Panc1 (cell line): ENCODE measurements around the gene GCN1. TPM values are rescaled to one million over a fixed set of nuclear protein-coding genes. Genes with fewer than 3 reads are reported as not detected.

ENCODE experiments used
- ATAC-seq: fragments of 200-7000 bp; cut with Tn5 transposase; 2 replicates; pipeline ENCODE4 v1.9.1; 2020; ENCODE audit warnings: mild to moderate bottlenecking, moderate library complexity
- BruUV-seq: library from RNA; stranded (reverse); fragments of 400-500 nt; replicated peaks from 2 replicates; lab custom pipeline; 2021; lab: Mats Ljungman, UMichigan
- CTCF ChIA-PET: fragments of 300-600 bp; sonication (Branson Sonifier 250); formaldehyde crosslinking; loops from one replicate; lab custom pipeline; 2022; ENCODE audit warnings: antibody characterized with exemption; lab: Charles Lee
- POLR2A ChIA-PET: fragments of 300-600 bp; sonication (Branson Sonifier 250); formaldehyde crosslinking; loops from one replicate; lab custom pipeline; 2022; ENCODE audit warnings: antibody characterized with exemption; lab: Charles Lee
- DNase-seq: peaks from one replicate; pipeline ENCODE4 v3.0.0-alpha.2; 2010; ENCODE audit warnings: low read depth, low spot score
- H3K27ac ChIP-seq: 2 replicates; pipeline ENCODE4 v1.5.1; 2011; ENCODE audit warnings: mild to moderate bottlenecking, low read length, inconsistent platforms
- H3K27me3 ChIP-seq: fragments of 200-500 bp; sonication (Bioruptor generic); 2 replicates; pipeline ENCODE4 v1.6.0; 2014; ENCODE audit warnings: low read length, inconsistent platforms; ENCODE audit not compliant: control insufficient read depth, insufficient read depth
- H3K36me3 ChIP-seq: fragments of 200-500 bp; sonication (Bioruptor generic); 2 replicates; pipeline ENCODE4 v1.5.1; 2014; ENCODE audit warnings: inconsistent platforms, mild to moderate bottlenecking, low read length, moderate library complexity; ENCODE audit not compliant: control insufficient read depth, insufficient read depth
- H3K4me1 ChIP-seq: 2 replicates; pipeline ENCODE4 v1.5.1; 2011; ENCODE audit warnings: inconsistent platforms, mild to moderate bottlenecking, low read length, moderate library complexity; ENCODE audit not compliant: control insufficient read depth, insufficient read depth
- H3K4me3 ChIP-seq, 2 experiments: 2 replicates each; pipeline ENCODE4 v1.5.1; 2011 to 2012; ENCODE audit warnings: low read depth in 2 of 2, low read length in 2 of 2, mild to moderate bottlenecking in 2 of 2, inconsistent platforms in 1 of 2, moderate library complexity in 1 of 2
- H3K9me3 ChIP-seq: fragments of 200-500 bp; sonication (Bioruptor generic); 2 replicates; pipeline ENCODE4 v1.5.1; 2014; ENCODE audit warnings: low read depth, mild to moderate bottlenecking, inconsistent platforms, low read length, moderate library complexity; ENCODE audit not compliant: control insufficient read depth, insufficient read depth
- POLR2AphosphoS5 ChIP-seq: IDR thresholded peaks from 2 replicates; pipeline ENCODE4 v1.6.1; 2012; ENCODE audit warnings: mild to moderate bottlenecking, low read depth, low read length, moderate library complexity
- SIN3A ChIP-seq: IDR thresholded peaks from 2 replicates; pipeline ENCODE4 v1.6.1; 2012; ENCODE audit warnings: low read depth, mild to moderate bottlenecking, low read length, moderate library complexity, borderline replicate concordance; ENCODE audit not compliant: insufficient read depth
- TCF7L2 ChIP-seq: IDR thresholded peaks from 2 replicates; pipeline ENCODE4 v1.6.1; 2011; ENCODE audit warnings: mild to moderate bottlenecking, low read depth, low read length, inconsistent platforms
- in situ Hi-C: cut with HindIII; loops from 2 replicates; pipeline ENCODE4 v1.10.0; 2016; ENCODE audit warnings: low sequenced_read_pairs, low pct_unique_long_range_greater_than_20kb
- intact Hi-C: fragments of 100-400 bp; cut with micrococcal nuclease; formaldehyde crosslinking; loops from one replicate; pipeline ENCODE4 v1.10.0; 2022; ENCODE audit not compliant: unreplicated experiment
- total RNA-seq: library from RNA; stranded (reverse); gene quantifications from one replicate; pipeline ENCODE4 v1.2.1, GENCODE V29; 2021; ENCODE audit not compliant: unreplicated experiment
- TF ChIP-seq, protein P1 (sequence below): fragments of 450-650 bp; IDR thresholded peaks from 2 replicates; pipeline ENCODE4 v1.5.1; 2017; ENCODE audit warnings: mild to moderate bottlenecking
- TF ChIP-seq, protein P2 (sequence below), 2 experiments: IDR thresholded peaks; 2 replicates each; pipeline ENCODE4 v1.6.1; 2011 to 2012; ENCODE audit warnings: low read depth in 2 of 2, control low read depth in 1 of 2, low read length in 1 of 2, mild to moderate bottlenecking in 1 of 2, moderate library complexity in 1 of 2; ENCODE audit not compliant: insufficient read depth in 1 of 2

Gene GCN1
- total RNA-seq, 1 experiment from 2014 or later, result 175 TPM

DNA sequence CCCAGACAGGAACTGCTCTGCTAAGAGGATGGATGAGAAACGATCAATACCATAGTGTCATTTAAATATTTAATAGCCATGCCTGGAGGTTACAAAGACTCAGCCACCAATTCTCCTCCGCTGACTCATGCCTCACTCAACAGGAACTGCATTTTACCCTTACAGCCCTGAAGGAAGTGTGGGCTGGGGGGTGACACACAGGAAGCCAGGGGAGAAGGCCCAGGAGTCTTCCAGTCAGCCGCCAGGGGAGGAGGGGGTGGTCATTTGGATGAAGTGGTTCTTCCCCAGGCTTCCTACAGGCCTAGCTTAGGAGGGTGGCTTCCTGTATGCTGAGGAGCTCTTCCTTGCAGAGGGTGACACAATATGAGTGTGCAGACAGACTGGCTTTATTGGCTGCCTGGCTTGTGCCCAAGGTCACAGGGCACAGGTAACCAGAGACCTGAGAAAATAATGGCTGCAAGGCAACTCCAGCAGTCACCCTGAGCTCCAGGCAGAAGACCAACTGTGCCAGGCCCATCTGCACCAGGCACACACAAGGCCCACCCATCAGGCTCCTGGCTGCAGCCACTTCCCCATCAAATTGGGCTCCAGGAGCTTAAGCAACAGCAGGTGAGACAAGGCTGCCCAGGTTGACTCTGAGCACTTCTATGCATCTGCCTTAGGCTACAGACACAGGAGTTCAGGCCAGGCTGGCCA lies 36.9 kb upstream of the GCN1 start:
- Histone ChIP-seq H3K4me3 (0 out of 4 replicates have a peak overlapping the region, but pooled peaks of 1 of the 2 experiments have one; percentile 9), H3K27me3 (no peaks in the 10 kb centered on the region), H3K4me1 (peaks cover 98% of the 10 kb centered on the region), H3K27ac (peak overlapping the region; percentile 100), H3K9me3 (no peaks in the 10 kb centered on the region), H3K36me3 (peaks cover 3% of the 10 kb centered on the region; the same call in 1 of the 2 replicates)
- intact Hi-C loops, result no loop called here
- ChIA-PET CTCF (interaction anchor here (0.5 to 3.2 kb wide), 4 partner anchors 16 to 1995 kb away, joined by 4 to 15 read pairs (median 9); partner anchors contain the start of genes DIABLO, PXN and RNU4-2), POLR2A (interaction anchor here (0.6 to 2.7 kb wide), 5 partner anchors 8 to 67 kb away, joined by 3 to 28 read pairs (median 8); partner anchors contain the start of genes PXN and RNU4-2)
- BruUV-seq, result no TSS peak
- peak; percentile 93 for TF ChIP-seq POLR2AphosphoS5
- peak; percentile 72; the same call in 1 of the 2 replicates for TF ChIP-seq SIN3A
- TF ChIP-seq, protein P1, sequence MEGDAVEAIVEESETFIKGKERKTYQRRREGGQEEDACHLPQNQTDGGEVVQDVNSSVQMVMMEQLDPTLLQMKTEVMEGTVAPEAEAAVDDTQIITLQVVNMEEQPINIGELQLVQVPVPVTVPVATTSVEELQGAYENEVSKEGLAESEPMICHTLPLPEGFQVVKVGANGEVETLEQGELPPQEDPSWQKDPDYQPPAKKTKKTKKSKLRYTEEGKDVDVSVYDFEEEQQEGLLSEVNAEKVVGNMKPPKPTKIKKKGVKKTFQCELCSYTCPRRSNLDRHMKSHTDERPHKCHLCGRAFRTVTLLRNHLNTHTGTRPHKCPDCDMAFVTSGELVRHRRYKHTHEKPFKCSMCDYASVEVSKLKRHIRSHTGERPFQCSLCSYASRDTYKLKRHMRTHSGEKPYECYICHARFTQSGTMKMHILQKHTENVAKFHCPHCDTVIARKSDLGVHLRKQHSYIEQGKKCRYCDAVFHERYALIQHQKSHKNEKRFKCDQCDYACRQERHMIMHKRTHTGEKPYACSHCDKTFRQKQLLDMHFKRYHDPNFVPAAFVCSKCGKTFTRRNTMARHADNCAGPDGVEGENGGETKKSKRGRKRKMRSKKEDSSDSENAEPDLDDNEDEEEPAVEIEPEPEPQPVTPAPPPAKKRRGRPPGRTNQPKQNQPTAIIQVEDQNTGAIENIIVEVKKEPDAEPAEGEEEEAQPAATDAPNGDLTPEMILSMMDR, result no peak
- DNase-seq (peak; percentile 92), ATAC-seq (peak; percentile 71)
- in situ Hi-C loops, result no loop called here

DNA sequence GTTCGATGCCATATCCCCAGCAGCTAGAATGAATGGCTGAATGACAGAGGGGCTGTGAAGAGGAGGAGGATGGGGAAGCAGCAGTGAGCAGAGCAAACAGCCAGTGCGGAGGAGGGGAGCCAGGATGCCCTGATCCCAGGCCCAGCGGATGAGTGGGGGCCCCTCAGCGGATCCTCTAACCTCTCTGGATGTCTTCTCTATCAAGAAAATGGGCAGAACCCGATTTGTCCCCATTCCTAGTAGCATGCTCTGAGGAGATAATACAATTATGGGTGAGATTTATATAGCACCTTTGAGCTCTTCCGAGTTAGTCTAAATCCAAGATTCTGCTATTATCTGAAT lies 36.4 kb upstream of the GCN1 start:
- H3K36me3 ChIP-seq, result peaks cover 5% of the 10 kb centered on the region
- in situ Hi-C loops, result no loop called here
- ATAC-seq, result no peak
- ChIA-PET CTCF (interaction anchor here (0.5 to 3.2 kb wide), 6 partner anchors 9 to 1995 kb away, joined by 3 to 15 read pairs (median 5); partner anchors contain the start of genes DIABLO, PXN and RNU4-2), POLR2A (interaction anchor here (0.6 to 2.7 kb wide), 7 partner anchors 9 to 67 kb away, joined by 3 to 28 read pairs (median 5); partner anchors contain the start of genes PXN, RNU4-2 and RPLP0)
- intact Hi-C loops, result no loop called here
- TSS peak; percentile 72 for BruUV-seq
- peaks cover 99% of the 10 kb centered on the region for H3K4me1 ChIP-seq
- no peak for TF ChIP-seq TCF7L2
- TF ChIP-seq, protein P1, result no peak
- H3K9me3 ChIP-seq, result no peaks in the 10 kb centered on the region
- DNase-seq, result no peak
- H3K27me3 ChIP-seq, result no peaks in the 10 kb centered on the region
- 0 out of 4 replicates have a peak overlapping the region, but pooled peaks of 1 of the 2 experiments have one; percentile 9 for H3K4me3 ChIP-seq
- H3K27ac ChIP-seq, result peak overlapping the region; percentile 100

DNA sequence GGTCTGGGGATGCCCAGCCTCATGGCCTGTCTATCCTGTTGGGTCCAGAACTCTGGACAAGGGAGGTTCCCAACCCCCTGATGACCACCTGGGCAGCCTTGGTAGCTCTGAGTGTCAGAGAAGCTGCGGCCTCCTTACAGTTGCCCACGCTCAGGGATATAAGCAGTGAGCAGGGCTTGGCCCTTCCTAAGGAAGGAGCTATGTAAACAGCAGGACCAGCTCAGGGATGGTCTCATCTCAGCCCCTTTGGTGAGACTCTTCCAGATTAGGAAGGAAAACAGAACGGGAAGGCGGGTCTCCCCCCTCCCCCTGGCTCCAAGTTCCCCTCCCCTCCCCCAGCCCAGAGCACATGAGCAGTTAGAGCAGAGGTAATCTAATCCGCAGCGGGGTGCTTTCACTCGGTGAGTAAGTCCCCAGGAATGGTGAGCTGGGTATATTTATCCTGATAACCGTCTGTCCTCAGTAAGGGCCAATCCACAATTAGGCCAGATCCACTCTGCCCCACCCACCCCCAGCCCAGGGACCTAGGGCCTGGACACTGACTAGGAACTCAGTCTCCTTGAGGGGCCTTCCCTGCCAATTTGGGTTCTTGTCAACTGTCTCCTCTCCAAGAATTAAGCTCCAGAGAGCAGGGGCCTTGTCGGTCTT lies 35.9 kb upstream of the GCN1 start:
- Histone ChIP-seq H3K4me3 (0 out of 4 replicates have a peak overlapping the region, but pooled peaks of 1 of the 2 experiments have one; percentile 7), H3K27me3 (no peaks in the 10 kb centered on the region), H3K36me3 (peaks cover 8% of the 10 kb centered on the region), H3K27ac (peak overlapping the region; percentile 100), H3K9me3 (no peaks in the 10 kb centered on the region), H3K4me1 (peaks cover 99% of the 10 kb centered on the region)
- ATAC-seq (peak; percentile 32), DNase-seq (no peak)
- in situ Hi-C loops, result no loop called here
- ChIA-PET POLR2A (interaction anchor here (0.5 to 2.7 kb wide), 8 partner anchors 9 to 71 kb away, joined by 3 to 28 read pairs (median 6); partner anchors contain the start of genes PXN, RNU4-2 and RPLP0), CTCF (interaction anchor here (0.5 to 3.2 kb wide), 6 partner anchors 9 to 1996 kb away, joined by 3 to 15 read pairs (median 5); partner anchors contain the start of genes DIABLO, PXN and RNU4-2)
- TF ChIP-seq POLR2AphosphoS5 (peak; percentile 14; the same call in 1 of the 2 replicates), SIN3A (no peak), TCF7L2 (no peak)
- TF ChIP-seq, protein P2, sequence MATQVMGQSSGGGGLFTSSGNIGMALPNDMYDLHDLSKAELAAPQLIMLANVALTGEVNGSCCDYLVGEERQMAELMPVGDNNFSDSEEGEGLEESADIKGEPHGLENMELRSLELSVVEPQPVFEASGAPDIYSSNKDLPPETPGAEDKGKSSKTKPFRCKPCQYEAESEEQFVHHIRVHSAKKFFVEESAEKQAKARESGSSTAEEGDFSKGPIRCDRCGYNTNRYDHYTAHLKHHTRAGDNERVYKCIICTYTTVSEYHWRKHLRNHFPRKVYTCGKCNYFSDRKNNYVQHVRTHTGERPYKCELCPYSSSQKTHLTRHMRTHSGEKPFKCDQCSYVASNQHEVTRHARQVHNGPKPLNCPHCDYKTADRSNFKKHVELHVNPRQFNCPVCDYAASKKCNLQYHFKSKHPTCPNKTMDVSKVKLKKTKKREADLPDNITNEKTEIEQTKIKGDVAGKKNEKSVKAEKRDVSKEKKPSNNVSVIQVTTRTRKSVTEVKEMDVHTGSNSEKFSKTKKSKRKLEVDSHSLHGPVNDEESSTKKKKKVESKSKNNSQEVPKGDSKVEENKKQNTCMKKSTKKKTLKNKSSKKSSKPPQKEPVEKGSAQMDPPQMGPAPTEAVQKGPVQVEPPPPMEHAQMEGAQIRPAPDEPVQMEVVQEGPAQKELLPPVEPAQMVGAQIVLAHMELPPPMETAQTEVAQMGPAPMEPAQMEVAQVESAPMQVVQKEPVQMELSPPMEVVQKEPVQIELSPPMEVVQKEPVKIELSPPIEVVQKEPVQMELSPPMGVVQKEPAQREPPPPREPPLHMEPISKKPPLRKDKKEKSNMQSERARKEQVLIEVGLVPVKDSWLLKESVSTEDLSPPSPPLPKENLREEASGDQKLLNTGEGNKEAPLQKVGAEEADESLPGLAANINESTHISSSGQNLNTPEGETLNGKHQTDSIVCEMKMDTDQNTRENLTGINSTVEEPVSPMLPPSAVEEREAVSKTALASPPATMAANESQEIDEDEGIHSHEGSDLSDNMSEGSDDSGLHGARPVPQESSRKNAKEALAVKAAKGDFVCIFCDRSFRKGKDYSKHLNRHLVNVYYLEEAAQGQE (IDR thresholded peaks at IDR 0.05; ENCODE audit: insufficient read depth in 1 of 2, low read depth in 2 of 2, low read length in 1 of 2), result no peak
- TF ChIP-seq, protein P1, result no peak
- BruUV-seq, result no TSS peak
- intact Hi-C loops, result no loop called here
